NB4 (cell line): ENCODE measurements around the gene ADAM17.

Experiments
- POLR2A ChIP-seq: IDR thresholded peaks from 2 replicates; pipeline ENCODE4 v1.6.1; 2011; ENCODE audit warnings: mild to moderate bottlenecking; ENCODE audit not compliant: insufficient read length; ENCODE audit errors: extremely low read depth
- TF ChIP-seq, protein P1 (sequence below): IDR thresholded peaks from one replicate; pipeline ENCODE4 v1.5.1; 2012; ENCODE audit warnings: low read depth, low read length
- TF ChIP-seq, protein P2 (sequence below): IDR thresholded peaks from 2 replicates; pipeline ENCODE4 v1.6.1; 2011; ENCODE audit warnings: low read depth, low read length

DNA sequence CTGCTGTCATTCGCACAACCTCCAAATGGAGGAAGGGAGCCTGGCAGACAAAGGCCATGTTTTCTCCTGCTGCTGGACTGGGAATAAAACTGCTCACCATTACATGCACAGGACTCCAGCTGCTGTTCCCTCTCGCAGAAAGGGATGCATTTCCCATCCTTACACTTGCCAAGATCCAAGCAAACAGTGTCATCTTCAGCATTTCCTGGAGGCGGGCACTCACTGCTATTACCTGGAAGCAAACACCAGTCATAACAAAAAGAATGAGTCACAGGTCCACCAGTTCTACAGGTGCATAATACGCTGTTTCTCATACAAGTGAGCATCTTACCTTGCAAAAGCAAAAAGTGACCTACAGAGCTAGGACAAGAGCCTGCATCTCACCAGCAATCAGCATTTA is 58.6 kb downstream of the ADAM17 start:
- TF ChIP-seq, protein P1, sequence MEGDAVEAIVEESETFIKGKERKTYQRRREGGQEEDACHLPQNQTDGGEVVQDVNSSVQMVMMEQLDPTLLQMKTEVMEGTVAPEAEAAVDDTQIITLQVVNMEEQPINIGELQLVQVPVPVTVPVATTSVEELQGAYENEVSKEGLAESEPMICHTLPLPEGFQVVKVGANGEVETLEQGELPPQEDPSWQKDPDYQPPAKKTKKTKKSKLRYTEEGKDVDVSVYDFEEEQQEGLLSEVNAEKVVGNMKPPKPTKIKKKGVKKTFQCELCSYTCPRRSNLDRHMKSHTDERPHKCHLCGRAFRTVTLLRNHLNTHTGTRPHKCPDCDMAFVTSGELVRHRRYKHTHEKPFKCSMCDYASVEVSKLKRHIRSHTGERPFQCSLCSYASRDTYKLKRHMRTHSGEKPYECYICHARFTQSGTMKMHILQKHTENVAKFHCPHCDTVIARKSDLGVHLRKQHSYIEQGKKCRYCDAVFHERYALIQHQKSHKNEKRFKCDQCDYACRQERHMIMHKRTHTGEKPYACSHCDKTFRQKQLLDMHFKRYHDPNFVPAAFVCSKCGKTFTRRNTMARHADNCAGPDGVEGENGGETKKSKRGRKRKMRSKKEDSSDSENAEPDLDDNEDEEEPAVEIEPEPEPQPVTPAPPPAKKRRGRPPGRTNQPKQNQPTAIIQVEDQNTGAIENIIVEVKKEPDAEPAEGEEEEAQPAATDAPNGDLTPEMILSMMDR = no peak
- no peak for TF ChIP-seq POLR2A
- TF ChIP-seq, protein P2, sequence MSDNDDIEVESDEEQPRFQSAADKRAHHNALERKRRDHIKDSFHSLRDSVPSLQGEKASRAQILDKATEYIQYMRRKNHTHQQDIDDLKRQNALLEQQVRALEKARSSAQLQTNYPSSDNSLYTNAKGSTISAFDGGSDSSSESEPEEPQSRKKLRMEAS = no peak
